Right atrium auricular region (tissue), 2 donors: ENCODE results near the gene KRTAP6-2. TPM values are rescaled to one million over a fixed set of nuclear protein-coding genes. Genes with fewer than 3 reads are reported as not detected.

Experiments
- DNase-seq: peaks from one replicate; pipeline ENCODE4 v3.0.0-alpha.2; 2019; ENCODE audit warnings: low spot score
- H3K27ac ChIP-seq, 2 donors: fragments of 200-600 bp; sonication (generic); 1 replicate in 1 of 2; 2 replicates in 1 of 2; pipeline ENCODE4 v1.5.1; 2016 to 2019
- H3K27me3 ChIP-seq, 2 donors: fragments of 200-600 bp; sonication (generic); one replicate each; pipeline versions ENCODE4 v1.5.1 to v1.6.0; 2017 to 2019
- H3K36me3 ChIP-seq: fragments of 200-600 bp; sonication (generic); one replicate; pipeline ENCODE4 v1.5.1; 2016
- H3K4me1 ChIP-seq, 2 donors: fragments of 200-600 bp; sonication (generic); one replicate each; pipeline versions ENCODE4 v1.5.1 to v1.6.0; 2017 to 2019
- H3K4me3 ChIP-seq, 2 donors: fragments of 200-600 bp; sonication (generic); 1 replicate in 1 of 2; 2 replicates in 1 of 2; pipeline ENCODE4 v1.5.1; 2017 to 2019; ENCODE audit warnings: mild to moderate bottlenecking in 1 of 2, moderate library complexity in 1 of 2
- H3K9me3 ChIP-seq, 2 donors: fragments of 200-600 bp; sonication (generic); one replicate each; pipeline ENCODE4 v1.5.1; 2019
- total RNA-seq, 2 donors: library from RNA; depleted of rRNA; stranded (reverse); fragments of >200 nt; gene quantifications; one replicate each; pipeline ENCODE4 v1.1.0, GENCODE V29; 2016
- TF ChIP-seq, protein P1 (sequence below), 2 donors: fragments of 200-600 bp; sonication (generic); IDR thresholded peaks; one replicate each; pipeline ENCODE4 v1.5.1; 2019; ENCODE audit warnings: antibody characterized with exemption in 2 of 2

KRTAP6-2 gene
- total RNA-seq, 2 donors from 2014 or later, result not detected

DNA sequence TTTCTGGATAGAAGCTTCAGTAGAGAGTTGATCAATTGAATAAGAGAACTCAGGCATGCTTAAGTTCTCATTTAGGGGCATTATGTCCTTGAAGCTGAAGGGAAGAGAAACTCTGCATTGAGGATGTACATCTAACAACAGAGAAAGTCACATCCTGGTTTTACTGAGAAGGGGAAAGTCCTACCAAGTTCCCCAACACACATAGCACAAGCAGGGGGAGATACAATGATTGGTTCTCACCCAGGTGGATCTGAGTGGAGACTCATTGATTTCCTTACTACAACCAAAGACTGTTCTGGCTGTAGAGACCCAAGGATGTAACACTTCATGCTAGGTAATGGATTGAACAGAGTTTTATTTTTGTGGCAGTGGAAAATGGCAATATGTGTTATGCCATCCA, 16.5 kb upstream of the KRTAP6-2 start:
- Histone ChIP-seq H3K4me3 (no peak overlapping the region), H3K27me3 (no peaks in the 10 kb centered on the region), H3K36me3 (no peaks in the 10 kb centered on the region), H3K4me1 (no peaks in the 10 kb centered on the region), H3K9me3 (no peaks in the 10 kb centered on the region), H3K27ac (no peak overlapping the region)
- no peak for DNase-seq
- TF ChIP-seq, protein P1, sequence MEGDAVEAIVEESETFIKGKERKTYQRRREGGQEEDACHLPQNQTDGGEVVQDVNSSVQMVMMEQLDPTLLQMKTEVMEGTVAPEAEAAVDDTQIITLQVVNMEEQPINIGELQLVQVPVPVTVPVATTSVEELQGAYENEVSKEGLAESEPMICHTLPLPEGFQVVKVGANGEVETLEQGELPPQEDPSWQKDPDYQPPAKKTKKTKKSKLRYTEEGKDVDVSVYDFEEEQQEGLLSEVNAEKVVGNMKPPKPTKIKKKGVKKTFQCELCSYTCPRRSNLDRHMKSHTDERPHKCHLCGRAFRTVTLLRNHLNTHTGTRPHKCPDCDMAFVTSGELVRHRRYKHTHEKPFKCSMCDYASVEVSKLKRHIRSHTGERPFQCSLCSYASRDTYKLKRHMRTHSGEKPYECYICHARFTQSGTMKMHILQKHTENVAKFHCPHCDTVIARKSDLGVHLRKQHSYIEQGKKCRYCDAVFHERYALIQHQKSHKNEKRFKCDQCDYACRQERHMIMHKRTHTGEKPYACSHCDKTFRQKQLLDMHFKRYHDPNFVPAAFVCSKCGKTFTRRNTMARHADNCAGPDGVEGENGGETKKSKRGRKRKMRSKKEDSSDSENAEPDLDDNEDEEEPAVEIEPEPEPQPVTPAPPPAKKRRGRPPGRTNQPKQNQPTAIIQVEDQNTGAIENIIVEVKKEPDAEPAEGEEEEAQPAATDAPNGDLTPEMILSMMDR (IDR thresholded peaks at IDR 0.05), result no peak

DNA sequence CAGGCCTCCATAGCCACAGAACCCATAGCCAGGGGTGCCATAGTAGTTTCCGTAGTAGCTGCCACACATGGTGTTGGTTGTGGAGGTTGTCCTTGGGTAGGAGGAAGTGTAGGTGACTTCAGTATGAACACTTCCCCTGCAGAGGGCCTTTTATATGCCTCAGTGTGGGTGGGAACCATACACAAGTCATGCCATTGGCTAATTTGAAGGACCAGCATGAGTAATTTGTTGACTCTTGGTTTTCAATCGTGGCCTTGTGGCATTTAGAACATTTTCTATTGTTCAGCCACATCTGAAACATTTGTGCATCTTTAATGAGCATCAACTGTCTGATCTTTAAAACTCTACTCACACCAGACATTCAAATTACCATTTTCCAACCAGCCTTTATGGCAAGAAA, 15.1 kb upstream of the KRTAP6-2 start, which contains the start of gene KRTAP6-1:
KRTAP6-1 (minus strand) TSS at position 95 of the 400 bp plus-strand sequence; CDS start at position 69, 26 bp downstream.
- H3K27me3 ChIP-seq, result no peaks in the 10 kb centered on the region
- H3K4me1 ChIP-seq, result no peaks in the 10 kb centered on the region
- TF ChIP-seq, protein P1 (IDR thresholded peaks at IDR 0.05), result no peak
- H3K4me3 ChIP-seq, result no peak within 1 kb of the TSS
- no peak within 1 kb of the TSS for H3K27ac ChIP-seq
- H3K9me3 ChIP-seq, result no peaks in the 10 kb centered on the region
- no peaks in the 10 kb centered on the region for H3K36me3 ChIP-seq
- no peak for DNase-seq

DNA sequence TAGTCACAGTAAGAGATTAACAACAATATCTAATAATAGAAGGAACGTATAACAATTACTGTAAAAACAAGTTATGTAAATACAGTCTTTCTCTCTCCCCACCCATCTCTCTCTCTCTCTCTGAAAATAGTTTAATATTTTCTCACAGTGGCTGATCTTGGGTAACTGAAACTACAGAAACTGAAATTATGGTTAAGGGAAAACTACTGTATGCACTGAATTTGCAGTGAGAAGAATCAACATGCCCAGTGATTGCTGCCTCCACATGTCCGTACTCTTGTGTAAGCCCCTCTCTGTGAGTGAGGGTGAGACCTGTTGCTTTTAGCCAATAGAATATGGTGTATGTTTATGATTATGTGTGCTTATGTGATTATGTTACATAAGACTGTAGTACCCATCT, 13.4 kb upstream of the KRTAP6-2 start:
- no peak overlapping the region for H3K4me3 ChIP-seq
- H3K36me3 ChIP-seq, result no peaks in the 10 kb centered on the region
- H3K27me3 ChIP-seq, result no peaks in the 10 kb centered on the region
- DNase-seq, result no peak
- no peak overlapping the region for H3K27ac ChIP-seq
- H3K4me1 ChIP-seq, result no peaks in the 10 kb centered on the region
- TF ChIP-seq, protein P1 (IDR thresholded peaks at IDR 0.05), result no peak
- H3K9me3 ChIP-seq, result no peaks in the 10 kb centered on the region

DNA sequence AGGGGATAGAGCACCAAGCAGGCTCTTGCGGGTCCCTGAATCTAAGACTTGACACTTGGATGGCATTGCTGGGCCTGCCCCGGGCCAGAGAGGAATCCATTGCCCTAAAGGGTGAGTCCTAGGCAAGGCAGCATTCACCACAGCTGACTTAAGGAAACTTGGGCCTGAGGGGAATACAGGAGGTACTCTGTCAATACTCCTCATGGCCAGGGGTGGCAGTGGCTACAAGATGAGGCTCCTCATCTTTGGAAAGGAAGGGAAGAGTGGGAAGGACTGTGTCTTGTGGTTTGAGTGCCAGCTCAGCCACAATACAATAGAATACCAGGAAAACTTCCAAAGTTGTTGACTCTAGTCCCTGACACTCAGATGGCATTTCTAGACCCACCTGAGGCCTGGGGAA, 7.3 kb upstream of the KRTAP6-2 start:
- no peak overlapping the region for H3K4me3 ChIP-seq
- H3K27me3 ChIP-seq, result no peaks in the 10 kb centered on the region
- TF ChIP-seq, protein P1 (IDR thresholded peaks at IDR 0.05), result no peak
- no peaks in the 10 kb centered on the region for H3K9me3 ChIP-seq
- DNase-seq, result no peak
- H3K4me1 ChIP-seq, result no peaks in the 10 kb centered on the region
- no peak overlapping the region for H3K27ac ChIP-seq
- no peaks in the 10 kb centered on the region for H3K36me3 ChIP-seq

DNA sequence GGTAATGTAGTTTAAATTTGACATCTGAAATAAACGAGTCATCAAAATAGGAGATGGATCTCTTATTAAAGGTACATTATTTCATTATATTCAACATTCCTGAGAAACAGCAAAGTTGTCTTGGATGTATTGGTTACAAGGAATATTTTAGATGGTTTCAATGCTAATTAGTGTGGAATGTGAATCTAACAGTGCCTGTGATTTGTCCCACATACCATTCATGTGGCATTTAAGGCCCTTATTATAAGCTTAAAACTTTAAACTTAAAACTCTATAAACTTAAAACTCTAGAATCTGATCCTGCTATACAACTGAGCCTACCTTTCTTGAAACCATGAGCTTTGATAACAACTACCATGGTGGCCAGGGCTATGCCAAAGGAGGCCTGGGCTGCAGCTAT, 2.1 kb upstream of the KRTAP6-2 start, which contains the start of gene KRTAP22-1:
KRTAP22-1 (plus strand) TSS at position 301 of the 400 bp plus-strand sequence.
- no peak within 1 kb of the TSS for H3K27ac ChIP-seq
- no peaks in the 10 kb centered on the region for H3K4me1 ChIP-seq
- H3K4me3 ChIP-seq, result no peak within 1 kb of the TSS
- no peaks in the 10 kb centered on the region for H3K9me3 ChIP-seq
- no peaks in the 10 kb centered on the region for H3K27me3 ChIP-seq
- no peaks in the 10 kb centered on the region for H3K36me3 ChIP-seq
- DNase-seq, result no peak
- TF ChIP-seq, protein P1 (IDR thresholded peaks at IDR 0.05), result no peak

DNA sequence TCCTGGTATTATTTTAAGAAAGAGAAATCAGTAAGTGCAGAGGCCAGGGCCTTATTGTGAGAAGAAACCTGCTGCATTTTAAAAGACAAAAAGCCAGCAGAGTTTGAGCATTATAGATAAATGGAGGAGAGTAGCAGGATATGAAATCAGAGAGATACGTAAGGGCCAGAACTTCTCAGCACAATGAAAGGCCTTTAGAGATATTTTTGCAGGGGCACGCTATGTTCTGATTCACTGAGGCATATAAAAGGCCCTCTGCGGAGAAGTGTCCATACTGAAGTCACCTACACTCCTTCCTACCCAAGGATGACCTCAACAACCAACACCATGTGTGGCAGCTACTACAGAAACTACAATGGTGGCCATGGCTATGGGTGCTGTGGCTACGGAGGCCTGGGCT, 6.6 kb downstream of the KRTAP6-2 start, which contains the start of gene KRTAP6-3:
KRTAP6-3 (plus strand) TSS at position 301 of the 400 bp plus-strand sequence; CDS start at position 307, 6 bp downstream.
- Histone ChIP-seq H3K27ac (no peak within 1 kb of the TSS), H3K4me1 (no peaks in the 10 kb centered on the region), H3K4me3 (no peak within 1 kb of the TSS), H3K36me3 (no peaks in the 10 kb centered on the region), H3K9me3 (no peaks in the 10 kb centered on the region), H3K27me3 (no peaks in the 10 kb centered on the region)
- TF ChIP-seq, protein P1 (IDR thresholded peaks at IDR 0.05), result no peak
- no peak for DNase-seq
